HUDEP-2 (cell line): ENCODE measurements around the gene POMT1.
"Not testable (repeated sequence)": the region's sequence is repeated elsewhere in the genome, so short reads cannot be mapped to it uniquely, and the experiment has no call there.

Experiments
- DNase-seq, 76 experiments: peaks; one replicate each; lab custom pipeline; 2025; ENCODE audit not compliant: unreplicated experiment in 76 of 76; lab: John Stamatoyannopoulos, UW

POMT1 gene

GRCh38 chr9:131545786-131546335 is 43.1 kb downstream of the POMT1 start:
- DNase-seq, result no peak

- DNase-seq, result no peak
These were observed 43.8 kb downstream of the POMT1 start for GRCh38 chr9:131546336-131547084.

GRCh38 chr9:131549186-131549585 is 46.5 kb downstream of the POMT1 start:
- not testable (repeated sequence) for DNase-seq

GRCh38 chr9:131550465-131550864 is 47.7 kb downstream of the POMT1 start:
- not testable (repeated sequence) for DNase-seq

GRCh38 chr9:131552030-131552429 is 49.3 kb downstream of the POMT1 start:
- no peak for DNase-seq

GRCh38 chr9:131554087-131554842 is 51.5 kb downstream of the POMT1 start:
- peak in 5 of 76 experiments; percentile 3 to 23 (median 10) for DNase-seq

- no peak for DNase-seq
These were observed 52.2 kb downstream of the POMT1 start for GRCh38 chr9:131554843-131555351.

GRCh38 chr9:131555841-131556673 is 53.3 kb downstream of the POMT1 start:
- DNase-seq, result peak in 1 of 76 experiments; percentile 21

- peak in 1 of 76 experiments; percentile 9 for DNase-seq
These were observed 55.3 kb downstream of the POMT1 start for GRCh38 chr9:131557855-131558548.

GRCh38 chr9:131559421-131560000 is 56.8 kb downstream of the POMT1 start:
- peak in 2 of 76 experiments; percentile 7 to 11 for DNase-seq

GRCh38 chr9:131562032-131562959 is 59.6 kb downstream of the POMT1 start:
- no peak for DNase-seq

- no peak for DNase-seq
These were observed 62.7 kb downstream of the POMT1 start for GRCh38 chr9:131565369-131565768.

- no peak for DNase-seq
These were observed 63.4 kb downstream of the POMT1 start for GRCh38 chr9:131566158-131566557.

- no peak for DNase-seq
These were observed 65.2 kb downstream of the POMT1 start for GRCh38 chr9:131567910-131568309.
